Heart left ventricle (tissue), 13 donors: ENCODE data around the gene DENND5A.

ENCODE experiments used
- POLR2A ChIP-seq, 2 donors: fragments of 450-650 bp; IDR thresholded peaks; one replicate each; pipeline ENCODE4 v1.6.1; 2017; ENCODE audit warnings: antibody characterized with exemption in 2 of 2, mild to moderate bottlenecking in 2 of 2, moderate library complexity in 2 of 2
- TF ChIP-seq, protein P1 (sequence below), 12 donors: fragments of 200-600 bp; sonication (generic) in 4 of 12; IDR thresholded peaks; one replicate each; pipeline versions ENCODE4 v1.5.0 to v1.8.0; 2018 to 2022; ENCODE audit warnings: antibody characterized with exemption in 12 of 12, mild to moderate bottlenecking in 5 of 12
- donor health status: ischemic (EF 13 %, LVEDD 7.1; RV severe dilation, severe dysfunction).
- donor health status: DM: no; HTN: yes; CAD: no.
- donor health status: DM: no; HTN: no; CAD: no.
- donor health status: ischemic (EF 25% LVEDD 6.9; RV normal size, moderate dysfunction).
- donor health status: ischemic (EF 25% LVEDD 5.7; RV mildly dilated, moderate dysfunction).
- donor health status: ischemic (EF 35%, LVEDD 5.7; RV mildly dilated, moderate dysfunction).
- donor health status: nonischemic (EF 11% LVEDD 7.7; RV severe dilation, severe dysfunction).
- donor health status: DM: yes; HTN: yes; CAD: no.
- donor health status: PGD.
- donor health status: ischemic (EF 29% LVEDD 5.4; RV normal size, mild dysfunction).
- donor health status: nonischemic (EF 23%, LVEDD 6.1; RV moderate dilation, normal function).

DNA sequence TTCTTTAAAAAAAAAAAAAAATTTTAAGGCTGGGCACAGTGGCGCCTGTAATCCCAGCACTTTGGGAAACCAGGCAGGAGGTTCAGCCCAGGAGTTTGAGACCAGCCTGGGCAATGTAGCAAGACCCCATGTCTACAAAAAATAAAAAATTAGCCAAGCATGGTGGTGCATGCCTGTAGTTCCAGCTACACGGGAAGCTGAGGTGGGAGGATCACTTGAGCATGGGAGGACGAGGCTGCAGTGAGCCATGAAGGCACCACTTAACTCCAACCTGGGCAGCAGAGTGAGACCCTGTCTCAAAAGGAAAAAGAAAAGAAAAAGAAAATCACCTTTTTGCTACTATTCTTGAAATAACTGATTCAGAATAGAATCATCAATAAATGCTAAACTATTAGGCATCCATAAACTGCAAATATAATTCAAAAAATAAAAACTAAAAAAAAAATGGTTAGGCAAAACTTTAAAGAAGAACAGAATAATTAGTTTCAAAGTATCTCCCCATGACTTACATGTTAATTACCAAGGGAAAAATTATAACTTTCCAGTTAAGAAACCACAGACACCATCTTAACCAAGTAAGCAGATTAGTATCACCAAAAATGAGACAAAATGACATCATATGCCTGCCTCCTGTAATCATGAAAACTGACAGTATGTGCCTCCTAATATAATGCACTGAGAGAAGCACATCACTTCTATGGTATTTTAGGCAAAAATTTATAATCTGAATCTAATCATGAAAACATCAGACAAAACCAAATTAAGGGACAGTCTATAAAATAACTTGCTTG lies 63.6 kb downstream of the DENND5A start:
- TF ChIP-seq, protein P1, sequence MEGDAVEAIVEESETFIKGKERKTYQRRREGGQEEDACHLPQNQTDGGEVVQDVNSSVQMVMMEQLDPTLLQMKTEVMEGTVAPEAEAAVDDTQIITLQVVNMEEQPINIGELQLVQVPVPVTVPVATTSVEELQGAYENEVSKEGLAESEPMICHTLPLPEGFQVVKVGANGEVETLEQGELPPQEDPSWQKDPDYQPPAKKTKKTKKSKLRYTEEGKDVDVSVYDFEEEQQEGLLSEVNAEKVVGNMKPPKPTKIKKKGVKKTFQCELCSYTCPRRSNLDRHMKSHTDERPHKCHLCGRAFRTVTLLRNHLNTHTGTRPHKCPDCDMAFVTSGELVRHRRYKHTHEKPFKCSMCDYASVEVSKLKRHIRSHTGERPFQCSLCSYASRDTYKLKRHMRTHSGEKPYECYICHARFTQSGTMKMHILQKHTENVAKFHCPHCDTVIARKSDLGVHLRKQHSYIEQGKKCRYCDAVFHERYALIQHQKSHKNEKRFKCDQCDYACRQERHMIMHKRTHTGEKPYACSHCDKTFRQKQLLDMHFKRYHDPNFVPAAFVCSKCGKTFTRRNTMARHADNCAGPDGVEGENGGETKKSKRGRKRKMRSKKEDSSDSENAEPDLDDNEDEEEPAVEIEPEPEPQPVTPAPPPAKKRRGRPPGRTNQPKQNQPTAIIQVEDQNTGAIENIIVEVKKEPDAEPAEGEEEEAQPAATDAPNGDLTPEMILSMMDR (IDR thresholded peaks at IDR 0.05) = no peak
- no peak for TF ChIP-seq POLR2A (IDR thresholded peaks at IDR 0.05)
